Thyroid gland (tissue), 4 donors: ENCODE results near the gene FOXN4. TPM values are rescaled to one million over a fixed set of nuclear protein-coding genes. Genes with fewer than 3 reads are reported as not detected.

Experiments
- DNase-seq, 2 donors: peaks; one replicate each; pipeline ENCODE4 v3.0.0-alpha.2; 2019
- H3K27ac ChIP-seq, 3 donors: fragments of 200-600 bp; sonication (generic); 1 replicate in 2 of 3; 2 replicates in 1 of 3; pipeline ENCODE4 v1.5.1; 2016 to 2019; ENCODE audit warnings: mild to moderate bottlenecking in 1 of 3, moderate library complexity in 1 of 3
- H3K27me3 ChIP-seq: fragments of 200-600 bp; sonication (generic); one replicate; pipeline ENCODE4 v1.5.1; 2019
- H3K36me3 ChIP-seq, 2 donors: fragments of 200-600 bp; sonication (generic); one replicate each; pipeline ENCODE4 v1.5.1; 2016 to 2019
- H3K4me1 ChIP-seq, 2 donors: fragments of 200-600 bp; sonication (generic); one replicate each; pipeline ENCODE4 v1.5.1; 2017 to 2019
- H3K4me3 ChIP-seq, 3 donors: fragments of 200-600 bp; sonication (generic); replicated peaks in 1 of 3; 1 replicate in 2 of 3; 2 replicates in 1 of 3; pipeline ENCODE4 v1.5.1; 2016; ENCODE audit warnings: mild to moderate bottlenecking in 1 of 3
- H3K9me3 ChIP-seq: fragments of 200-600 bp; sonication (generic); one replicate; pipeline ENCODE4 v1.5.1; 2017
- CTCF ChIP-seq, 6 experiments: fragments of 200-600 bp in 3 of 6; fragments of 450-650 bp in 3 of 6; sonication (generic) in 3 of 6; IDR thresholded peaks; one replicate each; pipeline ENCODE4 v1.5.1; 2016 to 2019; ENCODE audit warnings: antibody characterized with exemption in 6 of 6, mild to moderate bottlenecking in 2 of 6, inconsistent platforms in 1 of 6, moderate library complexity in 1 of 6
- POLR2A ChIP-seq, 2 donors: fragments of 450-650 bp; IDR thresholded peaks; one replicate each; pipeline ENCODE4 v1.6.1; 2017; ENCODE audit warnings: antibody characterized with exemption in 2 of 2, mild to moderate bottlenecking in 2 of 2, moderate library complexity in 1 of 2
- WGBS, 2 donors: methylation state at CpG; one replicate each; pipeline ENCODE4 v1.1.5; 2017; 5-methylcytosine and 5-hydroxymethylcytosine counted together
- intact Hi-C: fragments of 100-400 bp; cut with DNase I; formaldehyde crosslinking; loops from one replicate; pipeline ENCODE4 v1.15.1; 2023
- total RNA-seq, 4 donors: library from RNA; depleted of rRNA; stranded (reverse); fragments of >200 nt; gene quantifications; one replicate each; pipeline ENCODE4 v1.2.3, GENCODE V29; 2016

FOXN4 gene
- total RNA-seq, 4 donors from 2014 or later: not detected

- intact Hi-C loops: no loop called here
- Histone ChIP-seq H3K27me3 (no peaks in the 10 kb centered on the region), H3K4me3 (no peak overlapping the region), H3K4me1 (no peaks in the 10 kb centered on the region), H3K9me3 (no peaks in the 10 kb centered on the region), H3K27ac (no peak overlapping the region), H3K36me3 (peaks cover 14 to 20% of the 10 kb centered on the region in 2 donors)
- WGBS, 2 donors: 89 to 96% methylated on average over 3 of the region's 3 CpGs
- TF ChIP-seq CTCF (IDR thresholded peaks at IDR 0.05) (no peak), POLR2A (IDR thresholded peaks at IDR 0.05) (no peak)
- no peak for DNase-seq
These were observed 37.7 kb downstream of the FOXN4 start for GRCh38 chr12:109271418-109271817.

- no peaks in the 10 kb centered on the region for H3K4me1 ChIP-seq
- peaks cover 23 to 29% of the 10 kb centered on the region in 2 donors for H3K36me3 ChIP-seq
- no peaks in the 10 kb centered on the region for H3K27me3 ChIP-seq
- intact Hi-C loops: no loop called here
- DNase-seq: no peak
- H3K9me3 ChIP-seq: no peaks in the 10 kb centered on the region
- no peak overlapping the region for H3K27ac ChIP-seq
- WGBS, 2 donors: 0 to 74% methylated on average over 1 of the region's 1 CpG
- no peak for TF ChIP-seq CTCF (IDR thresholded peaks at IDR 0.05)
- no peak for TF ChIP-seq POLR2A (IDR thresholded peaks at IDR 0.05)
- H3K4me3 ChIP-seq: no peak overlapping the region
These were observed 38.6 kb downstream of the FOXN4 start for GRCh38 chr12:109270494-109270893.

- Histone ChIP-seq H3K9me3 (no peaks in the 10 kb centered on the region), H3K4me1 (no peaks in the 10 kb centered on the region), H3K27me3 (no peaks in the 10 kb centered on the region), H3K27ac (no peak overlapping the region), H3K36me3 (peaks cover 33 to 40% of the 10 kb centered on the region in 2 donors), H3K4me3 (no peak overlapping the region)
- peak in 1 of 2 donors; percentile 14 for DNase-seq
- intact Hi-C loops: loop anchor here (10.0 kb wide), 1 partner anchor 115 kb away; no protein-coding TSS in a partner anchor
- TF ChIP-seq CTCF (IDR thresholded peaks at IDR 0.05) (no peak), POLR2A (IDR thresholded peaks at IDR 0.05) (no peak)
- WGBS, 2 donors: 53 to 90% methylated on average over 3 of the region's 3 CpGs
These were observed 39.7 kb downstream of the FOXN4 start for GRCh38 chr12:109269428-109269827.

GRCh38 chr12:109268896-109269295 lies 40.2 kb downstream of the FOXN4 start:
- DNase-seq: no peak
- H3K36me3 ChIP-seq: peaks cover 37 to 45% of the 10 kb centered on the region in 2 donors
- 95 to 97% methylated on average over 4 of the region's 4 CpGs for WGBS, 2 donors
- intact Hi-C loops: loop anchor here (10.0 kb wide), 1 partner anchor 116 kb away; no protein-coding TSS in a partner anchor
- H3K27me3 ChIP-seq: no peaks in the 10 kb centered on the region
- TF ChIP-seq CTCF (IDR thresholded peaks at IDR 0.05) (no peak), POLR2A (IDR thresholded peaks at IDR 0.05) (no peak)
- no peaks in the 10 kb centered on the region for H3K9me3 ChIP-seq
- H3K4me3 ChIP-seq: no peak overlapping the region
- H3K27ac ChIP-seq: no peak overlapping the region
- H3K4me1 ChIP-seq: no peaks in the 10 kb centered on the region

- intact Hi-C loops: loop anchor here (10.0 kb wide), 1 partner anchor 117 kb away; no protein-coding TSS in a partner anchor
These were observed 41.7 kb downstream of the FOXN4 start for GRCh38 chr12:109267361-109267760.

More at GRCh38 chr12:109267361-109267760, 41.7 kb downstream of the FOXN4 start:
- WGBS, 2 donors: 89 to 92% methylated on average over 7 to 11 of the region's 14 CpGs
- Histone ChIP-seq H3K4me3 (no peak overlapping the region), H3K9me3 (no peaks in the 10 kb centered on the region), H3K36me3 (peaks cover 51 to 59% of the 10 kb centered on the region in 2 donors), H3K27me3 (no peaks in the 10 kb centered on the region), H3K4me1 (no peaks in the 10 kb centered on the region), H3K27ac (no peak overlapping the region)
- DNase-seq: no peak
- no peak for TF ChIP-seq POLR2A (IDR thresholded peaks at IDR 0.05)
- no peak for TF ChIP-seq CTCF (IDR thresholded peaks at IDR 0.05)
